MM.1S (cell line): Measurements from ENCODE around the gene VPS8.

ENCODE experiments used
- DNase-seq: peaks from one replicate; pipeline ENCODE4 v3.0.0-alpha.2; 2015
- H2AFZ ChIP-seq: fragments of 300-600 bp; sonication (generic); 2 replicates; pipeline ENCODE4 v1.6.0; 2016; ENCODE audit warnings: antibody characterized with exemption, low read length
- H3F3A ChIP-seq: fragments of 300-600 bp; sonication (generic); 2 replicates; pipeline ENCODE4 v1.6.1; 2016; ENCODE audit warnings: mild to moderate bottlenecking, antibody characterized with exemption, low read length, moderate library complexity, mixed read lengths; ENCODE audit not compliant: insufficient read depth
- H3K27ac ChIP-seq: fragments of 300-600 bp; sonication (generic); 2 replicates; pipeline ENCODE4 v1.5.1; 2016; ENCODE audit warnings: mild to moderate bottlenecking, low read length
- H3K27me3 ChIP-seq: fragments of 300-600 bp; sonication (generic); replicated peaks from 2 replicates; pipeline ENCODE4 v1.6.0; 2016; ENCODE audit warnings: low read length; ENCODE audit not compliant: insufficient read depth
- H3K36me3 ChIP-seq: fragments of 300-600 bp; sonication (generic); replicated peaks from 2 replicates; pipeline ENCODE4 v1.6.1; 2016; ENCODE audit warnings: mild to moderate bottlenecking, low read length, mixed read lengths; ENCODE audit not compliant: insufficient read depth
- H3K4me1 ChIP-seq: fragments of 300-600 bp; sonication (generic); 2 replicates; pipeline ENCODE4 v1.6.1; 2016; ENCODE audit warnings: low read length, mixed read lengths
- H3K4me2 ChIP-seq: fragments of 300-600 bp; sonication (generic); 2 replicates; pipeline ENCODE4 v1.6.0; 2016; ENCODE audit warnings: low read depth, low read length
- H3K4me3 ChIP-seq: fragments of 300-600 bp; sonication (generic); 2 replicates; pipeline ENCODE4 v1.5.1; 2016; ENCODE audit warnings: low read length, mixed read lengths
- H3K79me2 ChIP-seq: fragments of 300-600 bp; sonication (generic); 2 replicates; pipeline ENCODE4 v1.6.1; 2016; ENCODE audit warnings: mixed run types, low read length, mixed read lengths
- H3K9ac ChIP-seq: fragments of 300-600 bp; sonication (generic); 2 replicates; pipeline ENCODE4 v1.6.1; 2016; ENCODE audit warnings: low read length, mixed read lengths
- H3K9me2 ChIP-seq: fragments of 300-600 bp; sonication (generic); replicated peaks from 2 replicates; pipeline ENCODE4 v1.6.1; 2016; ENCODE audit warnings: mild to moderate bottlenecking, low read length, mixed read lengths; ENCODE audit not compliant: insufficient read depth
- H3K9me3 ChIP-seq: fragments of 300-600 bp; sonication (generic); replicated peaks from 2 replicates; pipeline ENCODE4 v1.6.1; 2016; ENCODE audit warnings: mild to moderate bottlenecking, low read length, mixed read lengths; ENCODE audit not compliant: insufficient read depth
- H4K20me1 ChIP-seq: fragments of 300-600 bp; sonication (generic); 2 replicates; pipeline ENCODE4 v1.6.1; 2016; ENCODE audit warnings: mild to moderate bottlenecking, low read length, moderate library complexity, mixed read lengths; ENCODE audit not compliant: insufficient read depth
- EZH2 ChIP-seq: fragments of 300-600 bp; sonication (generic); optimal IDR thresholded peaks from 2 replicates; pipeline ENCODE3; 2017; ENCODE audit warnings: low read depth, mild to moderate bottlenecking, antibody characterized with exemption, low read length, mixed read lengths
- EZH2phosphoT487 ChIP-seq: fragments of 300-600 bp; sonication (generic); IDR thresholded peaks from 2 replicates; pipeline ENCODE4 v1.6.1; 2018; ENCODE audit warnings: antibody characterized with exemption, low read length
- TF ChIP-seq, protein P1 (sequence below): fragments of 300-600 bp; sonication (generic); IDR thresholded peaks from 2 replicates; pipeline ENCODE4 v1.5.1; 2016; ENCODE audit warnings: antibody characterized with exemption, low read length, mixed read lengths

VPS8 gene

DNA sequence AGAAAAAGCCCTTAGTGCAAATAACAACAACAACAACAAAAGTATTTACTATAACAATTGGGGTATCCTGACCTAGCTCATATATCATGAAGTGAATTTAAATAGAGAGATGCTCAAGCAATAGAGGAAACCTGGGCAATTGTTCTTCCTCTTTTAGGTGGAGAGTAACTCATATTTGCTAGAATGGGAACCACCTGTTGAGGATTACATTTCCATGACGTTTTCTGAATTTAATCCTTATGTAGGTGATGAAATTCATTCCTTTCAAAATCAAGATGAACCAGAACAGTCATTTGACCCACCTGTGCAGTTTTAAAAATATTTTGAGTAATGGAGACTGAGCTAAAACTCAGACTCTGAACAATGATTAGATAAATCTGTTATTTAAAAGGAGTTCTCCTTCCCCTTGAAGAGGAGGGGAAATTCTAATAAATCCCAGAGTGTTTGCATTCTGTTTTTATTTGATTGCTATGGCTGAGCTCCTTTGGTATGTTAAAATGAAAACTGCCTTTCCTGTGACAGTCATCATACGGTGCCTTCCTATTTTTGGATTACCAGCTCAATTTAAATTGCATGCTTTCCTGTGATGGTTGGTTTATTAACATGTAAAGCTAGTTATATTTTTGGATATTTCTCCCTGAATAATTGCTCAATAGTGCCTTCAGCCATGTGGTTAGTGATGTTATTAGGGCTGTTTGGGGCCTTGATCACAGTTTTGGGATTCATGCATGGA lies 24.3 kb downstream of the VPS8 start:
- Histone ChIP-seq H3K27ac (no peak overlapping the region), H3K4me2 (no peak overlapping the region), H3K36me3 (no peaks in the 10 kb centered on the region), H3K4me3 (no peak overlapping the region), H4K20me1 (no peaks in the 10 kb centered on the region), H3K9me2 (no peaks in the 10 kb centered on the region), H3K9ac (no peak overlapping the region), H2AFZ (no peak overlapping the region), H3F3A (no peaks in the 10 kb centered on the region), H3K9me3 (no peaks in the 10 kb centered on the region), H3K4me1 (no peaks in the 10 kb centered on the region), H3K79me2 (no peaks in the 10 kb centered on the region), H3K27me3 (no peaks in the 10 kb centered on the region)
- no peak for TF ChIP-seq EZH2phosphoT487
- TF ChIP-seq, protein P1, sequence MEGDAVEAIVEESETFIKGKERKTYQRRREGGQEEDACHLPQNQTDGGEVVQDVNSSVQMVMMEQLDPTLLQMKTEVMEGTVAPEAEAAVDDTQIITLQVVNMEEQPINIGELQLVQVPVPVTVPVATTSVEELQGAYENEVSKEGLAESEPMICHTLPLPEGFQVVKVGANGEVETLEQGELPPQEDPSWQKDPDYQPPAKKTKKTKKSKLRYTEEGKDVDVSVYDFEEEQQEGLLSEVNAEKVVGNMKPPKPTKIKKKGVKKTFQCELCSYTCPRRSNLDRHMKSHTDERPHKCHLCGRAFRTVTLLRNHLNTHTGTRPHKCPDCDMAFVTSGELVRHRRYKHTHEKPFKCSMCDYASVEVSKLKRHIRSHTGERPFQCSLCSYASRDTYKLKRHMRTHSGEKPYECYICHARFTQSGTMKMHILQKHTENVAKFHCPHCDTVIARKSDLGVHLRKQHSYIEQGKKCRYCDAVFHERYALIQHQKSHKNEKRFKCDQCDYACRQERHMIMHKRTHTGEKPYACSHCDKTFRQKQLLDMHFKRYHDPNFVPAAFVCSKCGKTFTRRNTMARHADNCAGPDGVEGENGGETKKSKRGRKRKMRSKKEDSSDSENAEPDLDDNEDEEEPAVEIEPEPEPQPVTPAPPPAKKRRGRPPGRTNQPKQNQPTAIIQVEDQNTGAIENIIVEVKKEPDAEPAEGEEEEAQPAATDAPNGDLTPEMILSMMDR, result no peak
- TF ChIP-seq EZH2, result no peak
- no peak for DNase-seq

DNA sequence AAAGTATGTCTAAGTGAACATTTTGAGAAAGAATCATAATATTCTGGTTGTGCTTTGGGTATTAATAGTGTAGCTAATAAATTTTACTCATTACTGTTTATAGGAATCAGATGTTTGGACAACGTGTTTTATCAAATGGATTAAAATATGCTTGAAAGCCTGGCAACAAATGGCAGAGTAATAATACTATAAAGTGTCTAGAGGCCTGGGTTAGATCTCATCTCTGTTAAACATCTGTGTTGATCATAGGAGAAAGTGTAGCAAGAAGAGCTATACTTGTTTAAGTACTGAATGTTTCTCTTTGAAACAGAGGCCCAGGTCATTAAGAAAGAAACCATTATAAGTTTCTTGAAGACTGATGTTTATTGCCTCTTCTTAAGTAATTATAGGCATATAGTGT lies 30.5 kb downstream of the VPS8 start:
- Histone ChIP-seq H3K9me3 (no peaks in the 10 kb centered on the region), H4K20me1 (no peaks in the 10 kb centered on the region), H3K79me2 (no peaks in the 10 kb centered on the region), H3K27me3 (no peaks in the 10 kb centered on the region), H3K9ac (no peak overlapping the region), H3K4me2 (no peak overlapping the region), H2AFZ (no peak overlapping the region), H3K4me1 (peaks cover 5% of the 10 kb centered on the region; the same call in 1 of the 2 replicates), H3K36me3 (no peaks in the 10 kb centered on the region), H3F3A (no peaks in the 10 kb centered on the region), H3K27ac (no peak overlapping the region), H3K4me3 (no peak overlapping the region), H3K9me2 (no peaks in the 10 kb centered on the region)
- no peak for DNase-seq
- TF ChIP-seq EZH2, result no peak
- TF ChIP-seq EZH2phosphoT487, result no peak
- TF ChIP-seq, protein P1, result no peak

DNA sequence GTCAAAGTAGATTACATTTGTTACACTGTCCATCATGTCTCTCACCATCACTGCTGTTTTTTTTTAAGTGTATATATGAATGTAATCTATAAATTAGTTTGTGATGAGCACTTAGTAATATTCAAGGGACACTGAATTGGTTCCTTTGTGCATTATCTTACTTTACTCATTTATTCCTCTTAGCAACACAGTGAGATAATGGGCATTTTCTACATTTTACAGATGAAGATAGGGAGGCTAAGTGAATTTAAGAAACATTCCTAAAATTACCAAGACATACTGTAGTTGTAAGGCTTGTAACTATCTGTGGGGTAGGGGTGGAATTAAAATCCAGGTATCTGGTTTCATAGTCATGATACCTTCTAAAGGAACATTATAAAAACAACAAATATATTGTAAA lies 33.9 kb downstream of the VPS8 start:
- no peak for TF ChIP-seq EZH2
- TF ChIP-seq EZH2phosphoT487, result no peak
- TF ChIP-seq, protein P1, result no peak
- Histone ChIP-seq H3K9ac (no peak overlapping the region), H3K4me2 (no peak overlapping the region), H3K4me3 (no peak overlapping the region), H3K27me3 (no peaks in the 10 kb centered on the region), H3K27ac (no peak overlapping the region), H3K79me2 (no peaks in the 10 kb centered on the region), H4K20me1 (no peaks in the 10 kb centered on the region), H3K36me3 (no peaks in the 10 kb centered on the region), H3K9me2 (no peaks in the 10 kb centered on the region), H3K4me1 (peaks cover 5% of the 10 kb centered on the region; the same call in 1 of the 2 replicates), H2AFZ (no peak overlapping the region), H3F3A (no peaks in the 10 kb centered on the region), H3K9me3 (no peaks in the 10 kb centered on the region)
- DNase-seq, result no peak
